Adipocyte (in vitro differentiated cells): ENCODE results near the gene LIF.

Experiments used
- DNase-seq: peaks from one replicate; pipeline ENCODE4 v3.0.0-alpha.2; 2015; ENCODE audit warnings: low read depth
- H3K27me3 ChIP-seq: replicated peaks from 2 replicates; pipeline ENCODE4 v1.7.0; 2013; ENCODE audit warnings: mild to moderate bottlenecking, low read length, moderate library complexity; ENCODE audit not compliant: control insufficient read depth, insufficient read depth
- H3K36me3 ChIP-seq: 2 replicates; pipeline ENCODE4 v1.7.0; 2013; ENCODE audit warnings: low read length, mild to moderate bottlenecking, moderate library complexity; ENCODE audit not compliant: control insufficient read depth, insufficient read depth, severe bottlenecking
- H3K4me1 ChIP-seq: 2 replicates; pipeline ENCODE4 v1.7.0; 2013; ENCODE audit warnings: mild to moderate bottlenecking, low read length, moderate library complexity; ENCODE audit not compliant: control insufficient read depth, insufficient read depth
- H3K4me3 ChIP-seq: 2 replicates; pipeline ENCODE4 v1.7.0; 2013; ENCODE audit warnings: mild to moderate bottlenecking, low read length, moderate library complexity
- H3K9ac ChIP-seq: 2 replicates; pipeline ENCODE4 v1.7.0; 2013; ENCODE audit warnings: mild to moderate bottlenecking, low read length, moderate library complexity
- H3K9me3 ChIP-seq: 2 replicates; pipeline ENCODE4 v1.7.0; 2013; ENCODE audit warnings: mild to moderate bottlenecking, low read length, moderate library complexity; ENCODE audit not compliant: control insufficient read depth

LIF gene

DNA sequence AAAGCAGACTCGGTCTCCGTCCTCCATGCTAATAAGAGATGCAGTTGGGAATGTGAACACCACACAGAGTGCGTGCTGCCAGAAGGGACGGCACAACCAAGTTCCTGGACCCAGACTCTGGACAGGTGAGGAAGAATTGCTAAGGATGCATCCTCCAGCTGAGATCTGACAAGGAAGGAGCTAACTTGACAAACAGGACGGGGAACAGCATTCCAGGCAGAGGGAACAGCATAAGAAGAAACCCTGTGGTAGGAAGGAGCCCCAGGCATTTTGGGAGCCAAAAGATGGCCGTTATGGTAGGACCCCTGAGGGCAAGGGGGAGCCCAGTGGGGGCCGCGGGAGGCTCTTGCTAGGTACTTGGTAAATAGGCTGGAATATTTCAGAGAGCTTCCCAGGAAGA is 14.1 kb upstream of the LIF start:
- DNase-seq: no peak
- Histone ChIP-seq H3K4me1 (peaks cover 3% of the 10 kb centered on the region), H3K9ac (no peak overlapping the region), H3K4me3 (no peak overlapping the region), H3K9me3 (no peaks in the 10 kb centered on the region), H3K27me3 (no peaks in the 10 kb centered on the region), H3K36me3 (no peaks in the 10 kb centered on the region)

DNA sequence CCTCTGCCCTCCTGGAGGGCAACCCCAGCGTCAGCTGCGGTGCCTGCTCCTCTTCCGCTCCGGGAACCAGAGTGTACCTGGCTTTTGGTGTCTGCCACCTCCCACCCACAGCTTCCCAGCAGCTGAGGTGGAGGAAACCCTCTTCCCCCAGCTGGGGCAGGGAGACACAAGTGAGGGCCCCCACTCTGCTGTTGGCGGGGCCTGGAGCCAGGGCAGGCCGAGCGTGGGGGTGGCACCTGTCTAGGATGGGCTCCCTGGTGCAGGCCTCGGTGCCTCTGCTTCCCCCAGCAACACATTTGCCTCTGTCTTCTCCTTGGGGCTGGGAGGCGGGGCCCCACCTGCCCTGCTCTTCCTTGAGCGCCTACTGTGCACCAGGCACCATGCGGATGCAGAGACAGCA is 13.7 kb upstream of the LIF start:
- no peaks in the 10 kb centered on the region for H3K36me3 ChIP-seq
- H3K9me3 ChIP-seq: no peaks in the 10 kb centered on the region
- no peak for DNase-seq
- no peak overlapping the region for H3K4me3 ChIP-seq
- H3K4me1 ChIP-seq: peaks cover 3% of the 10 kb centered on the region
- no peaks in the 10 kb centered on the region for H3K27me3 ChIP-seq
- no peak overlapping the region for H3K9ac ChIP-seq

DNA sequence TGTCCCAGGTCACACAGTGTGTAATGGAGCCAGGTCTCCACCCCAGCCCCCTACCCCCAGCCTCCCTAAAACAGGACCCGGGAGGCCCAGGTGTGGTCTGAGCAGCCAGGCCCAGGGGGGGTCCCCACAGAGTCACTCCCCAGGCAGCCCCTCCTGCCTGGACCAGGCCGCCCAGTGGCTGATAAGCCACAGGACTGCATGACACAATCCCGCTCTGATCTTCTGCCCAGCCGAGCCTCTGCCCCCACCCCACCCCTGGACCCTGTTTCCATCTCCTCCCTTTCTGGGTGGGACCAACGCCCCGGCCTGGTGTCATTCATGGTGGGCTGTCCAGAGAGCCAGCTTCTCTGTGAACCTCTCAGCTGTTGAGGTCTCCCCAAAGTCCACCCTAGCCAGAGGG is 7.8 kb upstream of the LIF start:
- Histone ChIP-seq H3K36me3 (no peaks in the 10 kb centered on the region), H3K27me3 (no peaks in the 10 kb centered on the region), H3K9ac (no peak overlapping the region), H3K9me3 (no peaks in the 10 kb centered on the region), H3K4me3 (no peak overlapping the region), H3K4me1 (peaks cover 6% of the 10 kb centered on the region)
- no peak for DNase-seq

DNA sequence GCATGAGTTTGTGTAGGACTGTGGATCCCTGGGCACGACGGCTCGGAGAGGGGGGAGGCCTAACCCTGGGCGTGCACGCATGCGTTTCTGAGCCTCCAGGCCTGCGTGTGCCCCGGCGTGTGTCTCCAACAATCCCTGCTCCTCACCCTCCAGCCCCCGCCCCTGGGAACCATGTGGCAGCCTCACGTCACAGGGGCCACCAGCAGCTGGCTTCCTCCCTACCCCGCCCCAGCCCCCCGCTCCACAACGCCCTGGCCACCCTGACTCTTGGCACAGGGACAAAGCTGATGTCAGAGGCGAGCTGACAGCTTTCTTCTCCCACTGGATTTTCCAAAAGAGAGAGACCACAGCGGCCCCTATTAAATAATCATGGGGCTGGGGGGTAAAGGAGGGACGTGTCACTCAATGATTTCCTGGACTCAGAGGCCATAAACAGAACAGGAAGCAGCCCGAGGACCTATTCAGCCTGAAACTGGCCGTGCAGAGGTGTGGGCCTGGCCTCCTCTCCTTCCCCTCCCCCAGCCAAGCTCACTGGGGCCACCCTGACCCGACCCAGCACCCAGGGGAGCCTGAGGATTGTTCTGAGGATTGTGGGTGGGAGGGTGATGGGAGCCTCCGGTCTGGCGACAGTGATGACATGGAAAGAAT is 6.8 kb upstream of the LIF start:
- H3K36me3 ChIP-seq: no peaks in the 10 kb centered on the region
- no peak overlapping the region for H3K9ac ChIP-seq
- no peaks in the 10 kb centered on the region for H3K27me3 ChIP-seq
- peaks cover 6% of the 10 kb centered on the region for H3K4me1 ChIP-seq
- H3K9me3 ChIP-seq: no peaks in the 10 kb centered on the region
- no peak overlapping the region for H3K4me3 ChIP-seq
- no peak for DNase-seq

DNA sequence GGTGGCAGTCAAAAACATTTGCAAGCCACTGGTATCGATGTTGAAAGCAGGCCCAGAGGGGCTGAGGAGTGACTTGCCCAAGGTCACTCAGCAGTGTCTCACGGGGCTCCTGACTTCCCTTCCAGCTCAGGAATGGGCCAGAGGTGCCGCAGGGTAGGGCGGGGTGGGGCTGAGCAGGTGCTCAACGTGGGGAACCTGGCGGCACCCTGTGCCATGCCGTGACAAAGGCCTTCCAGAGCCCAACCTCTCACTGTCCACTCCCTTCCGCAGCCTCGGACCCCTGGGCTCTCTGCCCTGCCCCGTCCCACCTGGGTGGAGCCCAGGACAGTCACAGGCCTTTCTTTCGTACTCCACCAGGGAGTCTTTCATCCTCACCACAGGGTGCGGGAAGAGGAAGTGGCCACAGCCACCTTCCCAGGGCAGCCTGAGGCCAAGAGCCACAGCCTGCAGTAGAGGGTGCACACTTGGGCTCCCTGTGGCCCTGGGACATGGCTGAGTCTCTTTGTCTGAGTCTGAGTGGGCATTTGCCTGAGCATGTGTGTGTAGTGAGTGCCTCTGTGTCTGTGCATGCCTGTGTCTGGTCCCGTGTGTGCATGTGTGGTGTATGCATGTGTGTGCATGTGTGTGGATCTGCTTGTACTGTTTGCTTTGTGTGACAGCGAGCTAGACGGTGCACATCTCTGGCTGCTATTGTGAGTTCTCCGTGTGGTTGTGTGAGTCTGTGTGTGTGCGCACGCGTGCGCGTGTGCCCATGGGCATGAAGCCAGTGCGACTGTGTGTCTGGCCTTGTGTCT is 6.0 kb upstream of the LIF start:
- Histone ChIP-seq H3K4me3 (no peak overlapping the region), H3K27me3 (no peaks in the 10 kb centered on the region), H3K9ac (no peak overlapping the region), H3K9me3 (no peaks in the 10 kb centered on the region), H3K4me1 (peaks cover 6% of the 10 kb centered on the region), H3K36me3 (no peaks in the 10 kb centered on the region)
- DNase-seq: no peak

DNA sequence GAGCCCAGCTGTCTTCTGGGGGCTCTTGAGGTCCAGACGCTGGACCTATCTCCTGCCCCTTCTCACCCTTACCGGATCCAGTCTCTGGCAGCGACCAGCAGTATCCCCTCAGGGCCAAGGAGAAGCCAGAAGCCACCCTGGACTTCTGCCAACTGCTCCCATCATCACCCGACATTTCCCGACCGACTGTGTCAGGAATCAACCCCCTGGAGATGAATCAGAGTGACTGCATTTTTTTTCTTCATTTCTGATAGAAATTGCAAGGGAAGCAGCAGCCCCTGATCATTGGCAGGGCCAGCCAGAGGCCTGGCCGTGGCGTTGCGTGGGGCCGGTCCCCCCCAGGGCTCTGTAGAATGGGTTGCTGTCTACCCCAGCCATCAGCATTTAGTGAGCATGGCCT is 5.2 kb upstream of the LIF start:
- Histone ChIP-seq H3K9me3 (no peaks in the 10 kb centered on the region), H3K9ac (no peak overlapping the region), H3K4me1 (peaks cover 6% of the 10 kb centered on the region), H3K4me3 (no peak overlapping the region), H3K36me3 (no peaks in the 10 kb centered on the region), H3K27me3 (no peaks in the 10 kb centered on the region)
- DNase-seq: peak; percentile 51

DNA sequence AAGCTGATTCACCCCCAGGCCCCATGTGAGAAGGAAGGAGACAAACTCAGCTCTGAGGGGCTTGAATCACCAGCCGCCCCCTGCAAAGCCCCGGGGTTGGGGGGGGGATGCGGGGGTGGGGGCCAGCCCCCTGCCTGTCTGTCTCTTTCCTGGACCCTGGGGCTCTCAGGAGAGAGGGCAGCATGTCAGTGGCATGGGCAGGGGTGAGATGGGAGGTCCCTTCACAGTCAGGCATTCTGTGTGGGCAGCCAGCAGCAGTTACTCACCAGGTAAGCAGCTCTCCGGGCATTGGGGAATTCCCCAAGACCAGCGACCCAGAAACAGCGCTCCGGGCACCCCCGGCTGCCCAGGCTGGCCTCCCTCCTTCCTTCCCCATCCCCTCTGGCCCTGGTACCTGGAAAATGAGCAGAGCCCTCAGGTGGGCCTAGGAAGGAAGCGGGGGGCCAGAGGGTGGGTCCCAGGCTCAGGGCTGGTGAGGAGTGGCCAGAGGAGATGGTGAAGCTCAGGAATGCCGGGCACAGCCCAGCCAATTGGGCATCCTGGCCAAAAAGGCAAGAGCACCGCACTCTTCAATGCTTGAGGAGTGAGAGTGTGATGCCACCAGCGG is 4.2 kb upstream of the LIF start:
- no peaks in the 10 kb centered on the region for H3K36me3 ChIP-seq
- no peak overlapping the region for H3K9ac ChIP-seq
- no peaks in the 10 kb centered on the region for H3K27me3 ChIP-seq
- no peaks in the 10 kb centered on the region for H3K9me3 ChIP-seq
- peak; percentile 70 for DNase-seq
- H3K4me3 ChIP-seq: no peak overlapping the region
- H3K4me1 ChIP-seq: peaks cover 6% of the 10 kb centered on the region

DNA sequence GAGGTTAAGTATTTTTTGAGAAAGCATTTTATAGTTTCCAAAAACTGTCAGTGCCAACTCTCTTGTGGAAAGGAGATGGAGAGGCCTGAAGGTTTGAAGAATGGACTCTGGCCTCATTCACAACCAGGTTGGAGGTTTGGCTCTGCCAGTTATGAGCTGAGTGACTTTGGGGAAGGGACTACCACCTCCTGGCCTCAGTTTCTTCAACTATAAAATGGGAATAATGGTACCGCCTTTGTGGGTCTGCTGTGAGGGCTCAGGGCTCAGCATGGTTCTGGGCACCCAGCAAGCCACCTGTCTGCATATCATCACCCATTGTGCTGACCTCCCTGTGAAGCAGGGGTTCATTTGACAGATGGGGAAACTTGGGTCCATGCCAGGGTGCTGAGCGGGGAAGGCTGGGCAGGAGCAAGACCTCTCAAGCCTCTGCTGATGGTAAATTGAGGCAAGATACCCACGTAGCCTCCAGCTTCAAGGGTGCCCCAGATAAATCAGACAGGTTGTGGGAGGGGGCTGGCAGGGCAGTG is 3.5 kb upstream of the LIF start:
- H3K36me3 ChIP-seq: no peaks in the 10 kb centered on the region
- H3K9ac ChIP-seq: no peak overlapping the region
- H3K4me1 ChIP-seq: peaks cover 10% of the 10 kb centered on the region
- H3K27me3 ChIP-seq: no peaks in the 10 kb centered on the region
- no peaks in the 10 kb centered on the region for H3K9me3 ChIP-seq
- DNase-seq: no peak
- H3K4me3 ChIP-seq: no peak overlapping the region

DNA sequence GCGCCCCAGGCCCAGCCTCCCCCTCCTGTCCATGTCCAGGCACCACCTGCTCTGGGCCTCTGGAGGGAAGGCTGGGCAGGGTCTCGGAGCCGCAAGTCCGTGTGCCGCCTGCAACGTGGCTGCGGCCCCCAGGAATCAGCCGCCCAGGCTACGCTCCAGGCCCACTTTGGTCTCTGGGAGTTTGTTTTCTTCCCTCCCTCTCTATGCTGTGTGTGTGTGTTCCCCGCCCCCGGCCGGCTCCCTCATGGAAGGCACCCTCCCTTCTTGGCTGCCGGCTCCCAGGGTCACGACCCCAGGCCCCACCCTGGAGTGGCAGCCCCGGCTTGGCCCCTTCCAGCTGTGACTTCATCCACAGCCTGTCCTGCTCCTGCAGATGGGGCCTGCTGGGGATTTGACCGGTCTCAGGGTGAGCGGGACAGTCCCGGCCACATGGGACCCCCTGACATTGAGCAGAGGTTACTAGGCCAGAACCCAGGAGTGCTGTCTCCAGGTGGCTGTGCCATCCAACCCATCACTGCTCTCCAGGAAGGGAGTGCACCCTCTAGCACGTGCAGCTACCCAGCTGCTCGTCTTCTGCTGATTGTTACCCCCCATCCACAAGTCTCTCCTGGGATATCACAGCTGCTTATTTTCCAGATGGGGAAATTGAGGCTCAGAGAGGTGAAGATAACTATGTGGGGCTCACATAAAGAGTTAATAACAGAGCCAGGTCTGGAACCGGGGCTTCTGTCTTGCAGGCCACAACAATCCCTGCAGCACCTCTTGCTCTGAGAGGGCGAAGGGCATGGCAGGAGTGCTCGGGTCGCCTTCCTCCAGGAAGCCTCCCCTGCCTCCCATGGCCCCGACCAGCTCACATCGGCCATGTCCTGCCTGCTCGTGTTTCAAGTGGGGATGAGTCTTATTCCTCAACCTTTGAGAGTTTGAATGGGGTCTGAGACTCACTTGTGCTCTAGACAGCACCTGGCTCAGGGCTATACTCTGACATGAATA is 2.8 kb upstream of the LIF start:
- Histone ChIP-seq H3K36me3 (no peaks in the 10 kb centered on the region), H3K27me3 (no peaks in the 10 kb centered on the region), H3K9me3 (no peaks in the 10 kb centered on the region), H3K4me3 (no peak overlapping the region), H3K9ac (no peak overlapping the region), H3K4me1 (peaks cover 13% of the 10 kb centered on the region)
- DNase-seq: peak; percentile 35

DNA sequence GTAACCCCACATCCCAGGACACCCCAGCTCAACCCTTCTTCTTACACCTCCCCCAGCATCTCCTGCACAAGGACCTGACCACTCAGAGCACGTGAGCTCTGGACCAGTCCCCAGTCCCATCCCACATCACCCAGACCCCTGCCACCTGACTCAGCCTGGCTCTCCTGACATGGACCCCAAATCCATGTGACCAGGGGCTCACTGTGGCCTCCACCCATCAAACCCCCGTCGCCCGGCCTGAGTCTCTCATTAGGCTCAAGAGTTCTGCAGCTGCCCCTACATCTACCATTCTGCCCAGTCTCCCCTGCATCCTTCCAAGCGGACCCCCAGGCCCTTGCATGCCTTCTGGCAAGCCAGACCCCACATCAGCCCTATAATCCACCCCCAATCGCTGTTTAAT is 1.9 kb upstream of the LIF start:
- DNase-seq: no peak
- H3K36me3 ChIP-seq: no peaks in the 10 kb centered on the region
- no peaks in the 10 kb centered on the region for H3K9me3 ChIP-seq
- H3K4me1 ChIP-seq: peaks cover 13% of the 10 kb centered on the region
- H3K4me3 ChIP-seq: no peak overlapping the region
- no peak overlapping the region for H3K9ac ChIP-seq
- H3K27me3 ChIP-seq: no peaks in the 10 kb centered on the region
